CD4-positive, alpha-beta T cell treated with Interleukin-4 for 4 hours (primary cell): ENCODE data around the gene CEP152.
A peak's percentile ranks its signal among the peaks of the same experiment; 100 is the strongest.
"Not testable (repeated sequence)": the region's sequence is repeated elsewhere in the genome, so short reads cannot be mapped to it uniquely, and the experiment has no call there.

Experiments
- DNase-seq: peaks from one replicate; pipeline ENCODE4 v3.0.0-alpha.2; 2020

CEP152 gene

GRCh38 chr15:48806151-48806550 is 4.7 kb downstream of the CEP152 start:
- DNase-seq = no peak

- no peak for DNase-seq
Observed at GRCh38 chr15:48805591-48805990, 5.3 kb downstream of the CEP152 start.

DNA sequence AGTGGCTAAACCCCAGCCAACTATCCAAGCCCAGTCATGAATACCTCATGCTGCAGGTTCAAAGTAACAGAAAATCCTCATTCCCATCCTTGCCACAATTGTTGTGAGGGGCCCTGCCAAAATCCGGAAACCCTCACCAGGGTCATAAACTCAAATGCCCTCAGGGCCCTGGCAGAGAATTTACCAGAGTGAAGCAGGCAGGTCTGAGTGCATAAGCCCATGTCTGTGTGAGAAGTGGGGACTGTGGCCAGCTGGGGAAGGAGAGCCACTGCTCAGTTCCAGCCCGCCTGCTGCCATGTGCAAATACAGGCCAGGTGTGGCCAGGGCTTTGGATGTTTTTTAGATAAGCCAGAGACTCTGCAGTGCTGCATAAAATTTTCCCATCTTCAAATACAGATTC is 7.0 kb downstream of the CEP152 start:
- DNase-seq = no peak

DNA sequence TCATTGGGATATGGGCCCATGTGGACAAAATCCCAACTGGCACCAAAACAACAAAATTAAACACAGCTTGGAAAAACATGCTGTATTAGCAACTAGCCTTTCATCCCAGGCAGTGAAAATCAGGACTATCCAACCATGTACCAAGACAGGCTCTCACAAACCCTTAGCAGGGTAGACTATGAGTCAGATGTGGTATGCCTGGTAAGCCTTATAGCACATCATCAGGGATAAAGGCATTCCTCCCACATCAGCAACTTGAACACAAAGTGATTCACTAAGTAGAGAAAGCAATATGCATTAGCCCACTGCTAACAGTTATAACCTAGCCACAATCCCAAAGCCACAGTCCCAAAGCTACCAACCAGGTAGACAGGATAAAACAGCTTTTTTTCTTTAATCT is 8.0 kb downstream of the CEP152 start:
- DNase-seq = no peak

GRCh38 chr15:48802257-48802656 is 8.6 kb downstream of the CEP152 start:
- DNase-seq = no peak

- peak; percentile 34 for DNase-seq
Observed at GRCh38 chr15:48800811-48801455, 9.9 kb downstream of the CEP152 start.

DNA sequence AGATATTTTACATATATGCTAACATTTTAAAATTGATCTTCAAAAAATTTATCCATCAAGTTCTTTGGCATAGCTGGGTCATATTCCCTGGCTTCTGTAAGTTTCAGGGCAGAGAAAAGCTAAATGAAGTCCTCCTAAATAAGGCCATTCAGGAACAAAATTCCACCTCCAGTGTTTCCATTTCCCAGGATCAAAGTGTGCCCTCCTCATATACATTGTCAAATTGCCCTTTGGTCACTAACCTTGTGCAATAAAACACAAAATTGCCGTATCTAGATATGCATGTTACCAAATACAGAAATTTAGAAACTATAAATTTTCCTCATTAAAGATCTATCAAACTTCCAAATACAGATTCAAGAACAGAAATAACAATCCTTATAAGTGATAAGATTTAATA is 10.6 kb downstream of the CEP152 start:
- no peak for DNase-seq

DNA sequence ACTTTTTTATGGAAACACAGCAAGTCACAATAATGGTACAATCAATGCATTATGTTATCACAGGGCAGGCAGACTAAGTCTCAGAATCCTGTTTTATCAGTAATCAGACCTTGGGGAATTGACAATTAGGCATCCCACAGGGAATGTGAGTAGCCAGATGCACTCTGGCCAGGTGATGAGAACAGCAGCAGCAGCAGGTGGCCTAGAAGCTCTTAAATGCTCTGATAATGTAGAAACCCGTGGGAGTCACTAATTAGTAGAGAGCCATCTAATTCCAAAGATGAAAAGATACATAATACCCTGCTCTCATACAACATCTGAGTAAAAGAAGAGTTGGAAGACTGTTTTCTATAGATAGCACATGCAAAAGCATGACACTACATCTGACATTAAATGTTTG is 12.6 kb downstream of the CEP152 start:
- DNase-seq = no peak

DNA sequence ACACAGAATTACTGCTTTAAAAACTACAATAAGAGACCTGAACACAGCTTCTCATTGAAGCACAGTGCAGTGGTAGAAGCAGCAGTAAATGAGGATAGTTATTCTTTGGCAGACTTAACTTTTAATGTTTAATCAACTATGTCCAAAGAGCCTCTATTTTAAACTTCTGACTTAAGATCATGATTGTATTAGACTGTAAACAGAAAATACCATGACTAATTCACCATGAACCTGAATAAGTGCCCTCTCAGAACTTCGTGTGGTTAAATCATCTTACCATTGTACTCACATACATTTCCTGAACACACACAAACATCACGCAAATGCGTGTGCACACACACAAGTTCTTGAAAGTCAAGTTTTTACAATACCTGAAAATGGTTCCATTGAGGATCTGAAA is 13.9 kb downstream of the CEP152 start:
- DNase-seq = peak; percentile 30

DNA sequence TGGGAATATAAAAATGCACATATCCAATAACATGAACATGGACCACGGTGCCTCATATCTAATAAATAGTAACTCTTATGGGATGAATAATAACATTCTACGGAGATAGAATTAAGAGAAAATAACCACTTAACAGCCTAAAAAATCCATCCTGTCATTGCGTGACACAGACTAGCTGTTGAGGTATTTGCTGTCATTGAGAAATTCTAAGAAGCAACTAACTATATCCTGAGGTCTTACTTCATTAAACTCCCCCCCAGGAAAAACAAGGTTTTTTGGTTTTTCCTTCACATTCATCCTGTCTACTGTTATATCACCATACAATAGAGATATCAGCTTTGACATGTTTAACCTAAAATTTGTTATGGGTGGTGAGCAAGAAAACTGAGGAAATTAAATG is 14.3 kb downstream of the CEP152 start:
- no peak for DNase-seq

DNA sequence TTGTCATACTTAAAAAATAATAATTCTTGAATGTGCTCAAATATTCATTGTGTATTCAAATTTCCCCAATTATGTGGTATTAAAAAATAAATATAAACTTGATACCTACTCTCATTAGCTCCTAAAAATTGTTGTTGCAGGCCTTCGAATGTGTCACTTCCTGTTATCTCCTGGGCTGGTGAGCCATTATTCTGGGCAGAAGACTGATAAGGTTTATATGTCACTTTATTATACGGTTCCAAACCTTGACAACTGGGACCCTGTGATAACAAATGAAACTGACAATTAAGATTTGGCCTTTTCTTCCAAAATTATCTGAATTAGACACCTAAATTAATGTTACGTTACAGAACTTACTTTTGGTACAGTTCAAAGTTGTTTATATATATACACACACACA is 15.0 kb downstream of the CEP152 start:
- no peak for DNase-seq

DNA sequence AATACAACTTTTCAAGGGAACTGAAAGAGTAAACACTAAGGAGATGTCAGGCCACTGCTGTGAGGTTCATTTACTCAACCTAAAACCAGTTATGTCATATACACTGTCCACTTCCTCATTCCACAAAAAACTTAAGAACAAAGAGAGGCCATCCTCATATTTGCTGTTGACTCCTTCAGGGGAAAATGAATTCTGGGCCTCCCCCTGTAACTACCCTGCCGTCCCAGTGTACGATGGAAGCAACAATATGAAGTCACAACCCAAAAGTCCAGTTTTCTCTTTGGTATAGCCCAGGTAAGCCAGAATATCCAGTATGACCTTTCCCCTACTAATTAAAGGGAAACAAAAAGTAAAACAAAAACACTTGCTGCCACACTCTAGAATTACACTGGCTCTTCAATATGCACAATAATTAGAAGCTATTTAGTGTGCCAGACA is 16.2 kb downstream of the CEP152 start:
- DNase-seq = no peak

DNA sequence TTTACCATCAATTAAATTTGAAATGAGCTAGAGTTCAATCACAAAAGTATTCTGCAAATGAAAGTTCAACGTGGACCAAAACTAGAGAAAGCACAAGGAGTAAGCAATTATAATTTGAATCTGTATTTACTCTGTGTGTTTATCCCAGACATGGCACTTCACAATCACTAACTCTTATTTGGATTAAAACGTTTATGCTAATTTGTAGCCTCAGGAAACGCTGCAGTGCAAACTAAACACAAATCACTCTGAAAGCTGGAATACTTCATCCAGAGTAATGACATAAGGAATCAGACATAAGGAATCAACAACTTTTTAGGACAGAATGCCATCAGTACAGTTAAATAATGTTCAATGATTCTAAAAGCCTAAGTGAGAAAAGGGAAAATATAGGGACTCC is 18.5 kb downstream of the CEP152 start:
- no peak for DNase-seq

GRCh38 chr15:48790466-48791115 is 20.3 kb downstream of the CEP152 start:
- DNase-seq = not testable (repeated sequence)

DNA sequence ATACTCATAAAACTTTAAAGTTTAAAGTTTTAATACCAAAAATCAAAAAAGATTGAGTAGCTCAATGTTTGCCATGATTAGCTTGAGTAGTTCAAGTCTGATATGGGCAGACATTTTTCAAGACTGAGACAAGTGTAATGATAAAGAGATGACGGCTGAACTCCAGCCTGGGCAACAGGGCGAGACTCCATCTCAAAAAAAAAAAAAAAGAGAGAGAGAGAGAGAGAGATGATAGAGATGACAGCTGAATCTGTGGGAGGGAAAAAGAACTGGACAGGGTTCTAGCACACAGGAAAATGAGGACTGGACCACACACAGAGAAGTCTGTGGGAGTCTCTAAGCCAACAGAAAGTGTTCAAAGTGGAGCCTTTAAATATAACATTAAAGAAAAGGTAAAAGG is 25.2 kb downstream of the CEP152 start:
- no peak for DNase-seq

GRCh38 chr15:48785195-48785594 is 25.7 kb downstream of the CEP152 start:
- no peak for DNase-seq

GRCh38 chr15:48784756-48785155 is 26.1 kb downstream of the CEP152 start:
- no peak for DNase-seq

DNA sequence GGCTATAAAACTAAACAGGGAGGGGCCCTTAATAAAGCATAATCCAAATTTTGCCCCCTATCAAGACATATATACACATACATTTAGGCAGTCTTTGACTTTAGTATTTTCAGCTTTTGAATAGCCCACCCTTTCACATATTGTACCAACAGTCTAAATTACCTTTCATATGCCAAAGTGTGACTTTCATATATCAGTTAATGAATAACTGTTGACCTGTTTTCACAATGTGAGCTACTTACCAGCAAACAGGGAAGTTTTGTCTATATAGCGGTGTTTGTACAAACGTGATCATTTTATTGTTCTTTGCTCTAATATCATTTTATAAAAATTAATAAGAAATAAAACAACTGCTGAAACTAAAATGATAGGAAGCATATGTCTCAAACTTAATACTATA is 28.0 kb downstream of the CEP152 start:
- DNase-seq = no peak

GRCh38 chr15:48781481-48782081 is 29.3 kb downstream of the CEP152 start:
- DNase-seq = no peak

- no peak for DNase-seq
Observed at GRCh38 chr15:48781017-48781416, 29.9 kb downstream of the CEP152 start.

DNA sequence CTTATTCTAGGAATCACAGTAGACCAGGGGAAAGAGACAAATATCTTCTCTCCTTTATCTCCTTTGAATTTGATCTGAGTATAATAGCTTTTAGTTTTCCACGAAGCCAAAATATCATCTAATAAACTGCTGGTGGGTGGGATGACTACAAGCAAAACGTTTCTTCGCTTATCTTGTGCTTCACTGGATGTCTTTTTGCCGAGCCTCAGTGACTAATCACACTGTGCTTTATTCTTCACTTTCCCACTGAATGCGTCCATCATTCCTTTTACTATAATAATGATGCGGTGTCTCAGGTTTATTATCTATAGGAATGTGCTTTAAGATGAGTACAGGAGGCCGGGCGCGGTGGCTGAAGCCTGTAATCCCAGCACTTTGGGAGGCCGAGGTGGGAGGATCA is 32.5 kb downstream of the CEP152 start:
- DNase-seq = no peak

DNA sequence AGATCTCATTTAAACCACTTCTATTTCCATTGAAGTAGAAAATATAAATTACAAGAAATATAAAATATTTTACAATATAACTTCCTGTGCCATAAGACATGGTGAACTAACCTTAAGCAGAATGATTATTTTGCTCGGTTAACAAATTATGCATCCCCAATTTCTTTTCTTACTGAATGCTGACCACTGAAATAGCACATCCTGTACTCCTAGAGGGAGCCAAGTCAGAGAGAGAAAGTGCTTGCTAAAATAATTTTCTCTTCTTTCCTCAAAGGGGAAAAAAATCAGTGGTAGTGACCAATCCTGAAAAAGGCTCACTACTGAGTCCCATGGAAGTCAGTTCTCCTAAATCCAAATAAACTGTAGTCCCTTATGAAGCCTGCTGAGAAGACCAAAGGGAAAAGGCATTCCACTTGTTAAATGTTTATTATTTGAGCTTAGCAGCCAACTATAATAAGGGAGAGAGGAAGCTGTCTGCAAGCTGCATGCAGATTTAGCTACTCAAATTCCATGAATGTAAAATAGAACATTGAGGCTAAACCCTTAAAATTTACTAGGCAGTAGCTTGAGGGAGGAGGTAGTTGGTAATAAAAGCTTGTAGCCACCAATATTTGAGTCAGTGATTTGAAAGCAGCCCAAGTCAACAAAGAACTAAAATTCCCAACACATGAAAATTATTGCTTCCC is 33.1 kb downstream of the CEP152 start:
- DNase-seq = no peak

- no peak for DNase-seq
Observed at GRCh38 chr15:48775546-48775945, 35.3 kb downstream of the CEP152 start.

- no peak for DNase-seq
Observed at GRCh38 chr15:48774484-48774883, 36.4 kb downstream of the CEP152 start.
